Loucy (cell line): ENCODE measurements around the gene PPIA.

Source experiments
- H2AFZ ChIP-seq: fragments of 200-600 bp; sonication (generic); 2 replicates; pipeline ENCODE4 v1.6.0; 2016; ENCODE audit warnings: antibody characterized with exemption, mild to moderate bottlenecking, low read length, moderate library complexity
- H3F3A ChIP-seq: fragments of 200-600 bp; 2 replicates; pipeline ENCODE4 v1.6.0; 2016; ENCODE audit warnings: antibody characterized with exemption, low read depth, mild to moderate bottlenecking
- H3K27me3 ChIP-seq: fragments of 200-600 bp; sonication (generic); 2 replicates; pipeline ENCODE4 v1.6.1; 2014; ENCODE audit warnings: low read length, mild to moderate bottlenecking; ENCODE audit not compliant: insufficient read depth, poor library complexity, severe bottlenecking
- H3K36me3 ChIP-seq: fragments of 200-600 bp; sonication (generic); 2 replicates; pipeline ENCODE4 v1.6.1; 2016; ENCODE audit warnings: low read length; ENCODE audit not compliant: insufficient read depth
- H3K4me1 ChIP-seq: fragments of 200-600 bp; sonication (generic); 2 replicates; pipeline ENCODE4 v1.5.1; 2014; ENCODE audit warnings: low read length, mild to moderate bottlenecking; ENCODE audit not compliant: insufficient read depth, poor library complexity, severe bottlenecking
- H3K4me2 ChIP-seq: fragments of 200-600 bp; sonication (generic); 2 replicates; pipeline ENCODE4 v1.6.0; 2014; ENCODE audit warnings: antibody characterized with exemption, low read length, low read depth, mild to moderate bottlenecking; ENCODE audit not compliant: poor library complexity, severe bottlenecking
- H3K4me3 ChIP-seq: fragments of 200-600 bp; sonication (generic); 2 replicates; pipeline ENCODE4 v1.5.1; 2014; ENCODE audit warnings: low read length, mild to moderate bottlenecking, mixed read lengths; ENCODE audit not compliant: poor library complexity, severe bottlenecking
- H3K79me2 ChIP-seq: fragments of 200-600 bp; sonication (generic); 2 replicates; pipeline ENCODE4 v1.6.1; 2014; ENCODE audit warnings: low read length; ENCODE audit not compliant: insufficient read depth
- H3K9ac ChIP-seq: fragments of 200-600 bp; sonication (generic); 2 replicates; pipeline ENCODE4 v1.6.0; 2014; ENCODE audit warnings: mild to moderate bottlenecking, low read depth, low read length, moderate library complexity; ENCODE audit not compliant: poor library complexity, severe bottlenecking
- H3K9me2 ChIP-seq: fragments of 200-600 bp; sonication (generic); replicated peaks from 2 replicates; pipeline ENCODE4 v1.6.1; 2016; ENCODE audit warnings: low read depth, low read length, mixed read lengths
- H3K9me3 ChIP-seq: fragments of 200-600 bp; sonication (generic); 2 replicates; pipeline ENCODE4 v1.6.1; 2014; ENCODE audit warnings: mild to moderate bottlenecking, antibody characterized with exemption, low read length, low read depth; ENCODE audit not compliant: insufficient read depth
- H4K20me1 ChIP-seq: fragments of 200-600 bp; sonication (generic); 2 replicates; pipeline ENCODE4 v1.6.0; 2014; ENCODE audit warnings: antibody characterized with exemption, low read length, mild to moderate bottlenecking; ENCODE audit not compliant: insufficient read depth, poor library complexity, severe bottlenecking
- CTCF ChIP-seq: fragments of 200-600 bp; sonication (generic); conservative IDR thresholded peaks from 2 replicates; pipeline ENCODE4 v1.5.1; 2014; ENCODE audit warnings: mild to moderate bottlenecking, antibody characterized with exemption, low read length
- EZH2phosphoT487 ChIP-seq: fragments of 200-600 bp; IDR thresholded peaks from 2 replicates; pipeline ENCODE4 v1.6.1; 2018; ENCODE audit warnings: antibody characterized with exemption, mild to moderate bottlenecking, moderate library complexity, borderline replicate concordance

The PPIA gene

GRCh38 chr7:44849885-44850544 lies 53.5 kb downstream of the PPIA start:
- H3K79me2 ChIP-seq = peaks cover 42% of the 10 kb centered on the region
- peaks cover 27% of the 10 kb centered on the region for H3K4me1 ChIP-seq
- peaks cover 15% of the 10 kb centered on the region for H3F3A ChIP-seq
- H2AFZ ChIP-seq = no peak overlapping the region
- peak overlapping the region; percentile 96 for H3K9ac ChIP-seq
- peak overlapping the region; percentile 91 for H3K4me2 ChIP-seq
- no peaks in the 10 kb centered on the region for H3K9me2 ChIP-seq
- H3K4me3 ChIP-seq = peak overlapping the region; percentile 89
- no peaks in the 10 kb centered on the region for H3K27me3 ChIP-seq
- no peaks in the 10 kb centered on the region for H3K9me3 ChIP-seq
- no peak for TF ChIP-seq CTCF
- TF ChIP-seq EZH2phosphoT487 = no peak
- H4K20me1 ChIP-seq = peaks cover 20% of the 10 kb centered on the region
- no peaks in the 10 kb centered on the region for H3K36me3 ChIP-seq

- peaks cover 20% of the 10 kb centered on the region for H3K79me2 ChIP-seq
- H3K4me2 ChIP-seq = no peak overlapping the region
- no peaks in the 10 kb centered on the region for H3K9me2 ChIP-seq
Measured at GRCh38 chr7:44852590-44852989, 56.1 kb downstream of the PPIA start.

More at GRCh38 chr7:44852590-44852989, 56.1 kb downstream of the PPIA start:
- Histone ChIP-seq H3K9me3 (no peaks in the 10 kb centered on the region), H2AFZ (no peak overlapping the region), H3K36me3 (no peaks in the 10 kb centered on the region), H3K9ac (no peak overlapping the region), H3K4me3 (no peak overlapping the region), H4K20me1 (no peaks in the 10 kb centered on the region), H3K4me1 (peaks cover 17% of the 10 kb centered on the region), H3K27me3 (no peaks in the 10 kb centered on the region), H3F3A (peaks cover 5% of the 10 kb centered on the region; the same call in 1 of the 2 replicates)
- no peak for TF ChIP-seq EZH2phosphoT487
- no peak for TF ChIP-seq CTCF
